ENCODE measurements around the gene LPP.
A peak's percentile ranks its signal among the peaks of the same experiment; 100 is the strongest.

LPP gene

DNA sequence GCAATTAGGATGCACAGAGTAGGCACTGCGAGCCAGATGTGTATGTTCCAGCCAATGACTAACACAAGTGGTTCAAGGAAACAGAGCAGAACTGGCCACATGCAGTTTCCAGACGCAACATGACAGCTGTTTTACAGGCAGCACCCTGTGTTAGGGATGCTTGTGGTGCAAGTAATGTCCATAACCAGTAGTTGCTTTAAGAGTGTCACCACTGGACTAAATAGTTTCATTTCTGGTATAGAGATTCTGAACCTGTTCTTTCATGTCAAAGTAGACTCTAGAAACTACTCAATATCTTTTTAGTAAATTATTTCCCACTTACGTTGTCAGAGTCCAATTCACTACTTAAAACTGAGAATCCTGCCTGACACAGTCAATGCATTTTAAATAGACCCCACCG, 14.5 kb upstream of the LPP start:
- no peak for DNase-seq

GRCh38 chr3:188146219-188146618, 7.7 kb upstream of the LPP start:
- no peak for DNase-seq

- no peak for DNase-seq
These were observed 6.2 kb upstream of the LPP start for GRCh38 chr3:188147782-188148181.

DNA sequence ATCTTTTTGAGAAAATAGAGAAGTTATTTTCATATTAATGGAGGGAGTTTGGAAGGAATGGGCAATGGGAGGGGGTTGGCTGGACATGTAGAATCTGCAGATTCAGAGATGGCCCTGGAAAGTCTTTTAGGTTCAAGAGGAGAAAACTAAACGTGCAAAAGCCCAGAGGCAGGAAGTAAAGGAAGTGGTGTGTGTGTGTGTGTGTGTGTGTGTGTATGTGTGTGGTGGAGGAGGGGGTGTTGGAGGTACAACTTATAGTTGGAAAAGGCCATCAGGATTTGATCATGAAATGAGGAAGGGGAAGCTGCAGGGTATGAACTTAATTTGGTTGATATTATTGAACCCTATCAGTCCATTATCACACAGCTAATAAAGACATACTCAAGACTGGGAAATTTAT, 5.6 kb upstream of the LPP start:
- DNase-seq, result no peak

DNA sequence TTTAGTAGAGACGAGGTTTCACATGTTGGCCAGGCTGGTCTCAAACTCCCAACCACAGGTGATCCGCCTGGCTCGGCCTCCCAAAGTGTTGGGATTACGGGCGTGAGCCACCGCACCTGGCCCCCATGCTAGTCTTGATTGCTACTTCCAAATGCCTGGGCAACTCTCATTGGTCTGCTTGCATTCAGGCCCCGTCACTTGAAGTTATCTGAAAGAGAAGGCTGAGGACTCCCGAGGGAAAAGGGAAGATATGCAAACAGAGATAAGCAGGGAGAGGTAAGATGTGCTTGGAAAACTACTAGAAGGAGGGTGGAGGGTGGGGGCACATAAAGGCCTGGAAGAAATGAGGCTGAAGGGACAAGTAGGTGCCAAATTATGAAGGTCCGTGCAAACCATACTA, 4.4 kb upstream of the LPP start:
- DNase-seq, result no peak

DNA sequence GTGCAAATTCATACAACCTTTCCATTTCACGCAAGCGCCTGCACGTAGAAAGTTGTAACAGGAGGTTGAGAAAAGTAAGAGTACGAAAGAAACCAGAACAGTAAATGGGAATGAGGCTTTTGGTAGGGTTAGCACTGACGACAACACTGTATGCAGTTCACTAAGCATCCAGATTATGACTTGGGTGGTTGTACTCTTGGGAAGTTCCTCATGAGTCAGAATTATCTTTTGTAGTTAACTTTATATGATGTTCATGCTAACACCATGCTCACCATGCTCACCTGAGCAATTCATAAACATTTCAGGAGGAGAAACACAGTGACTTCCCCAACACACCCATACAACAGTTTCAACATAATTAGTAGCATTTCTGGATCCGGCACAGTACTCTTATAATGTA, 3.0 kb upstream of the LPP start:
- no peak for DNase-seq

DNA sequence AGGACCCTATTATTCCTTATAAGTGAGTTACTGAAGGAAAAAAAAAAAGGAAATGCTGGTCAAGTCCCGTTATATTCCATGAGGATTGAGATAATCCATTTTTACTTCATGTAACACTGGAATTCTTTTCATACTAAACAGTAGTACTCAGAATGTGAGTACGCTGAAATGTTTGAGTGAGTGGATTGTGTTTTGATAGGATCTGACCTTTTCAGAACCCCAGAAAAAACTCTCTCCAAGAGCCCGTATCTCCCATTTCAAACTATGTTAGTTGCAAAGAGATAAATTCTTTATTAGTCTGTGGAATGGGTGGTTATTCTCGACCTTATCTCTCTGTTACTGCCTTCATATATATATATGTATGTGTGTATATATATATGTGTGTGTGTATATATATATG, 2.5 kb upstream of the LPP start:
- DNase-seq, result no peak

- DNase-seq, result peak; percentile 63
These were observed 1.1 kb upstream of the LPP start for GRCh38 chr3:188152660-188153436.

DNA sequence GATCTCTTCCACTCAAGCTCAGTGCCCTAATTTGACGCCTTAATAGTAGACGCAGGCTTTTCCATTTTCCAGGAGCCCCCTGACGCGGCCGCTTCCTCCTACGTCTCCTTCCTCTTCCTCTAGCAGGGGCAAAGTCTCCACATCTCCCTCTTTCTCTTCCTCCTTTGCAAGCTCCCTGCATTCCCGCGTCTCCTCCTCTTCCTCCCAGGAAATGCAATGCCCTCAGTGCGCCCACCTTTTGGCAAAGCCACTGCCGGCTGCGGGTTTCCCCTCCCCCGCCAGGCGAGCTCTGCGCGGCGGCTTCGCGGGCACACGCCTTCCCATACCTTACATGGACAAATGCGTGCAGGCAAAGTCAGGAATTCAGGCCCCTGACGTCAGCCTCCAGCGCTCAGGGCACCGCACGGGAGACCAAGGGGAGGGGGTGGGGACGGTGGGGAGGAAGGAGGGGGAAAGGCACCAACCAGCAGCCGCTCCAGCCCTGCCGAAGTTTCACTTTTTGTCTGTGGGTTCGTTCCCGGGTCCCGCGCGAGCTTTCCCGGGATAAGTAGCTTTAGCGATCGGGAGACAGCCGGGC, 432 bp upstream of the LPP start:
- peak; percentile 79 for DNase-seq

GRCh38 chr3:188154809-188155574, 1.0 kb downstream of the LPP start:
- no peak for DNase-seq

GRCh38 chr3:188156056-188156455, 2.1 kb downstream of the LPP start:
- no peak for DNase-seq

DNA sequence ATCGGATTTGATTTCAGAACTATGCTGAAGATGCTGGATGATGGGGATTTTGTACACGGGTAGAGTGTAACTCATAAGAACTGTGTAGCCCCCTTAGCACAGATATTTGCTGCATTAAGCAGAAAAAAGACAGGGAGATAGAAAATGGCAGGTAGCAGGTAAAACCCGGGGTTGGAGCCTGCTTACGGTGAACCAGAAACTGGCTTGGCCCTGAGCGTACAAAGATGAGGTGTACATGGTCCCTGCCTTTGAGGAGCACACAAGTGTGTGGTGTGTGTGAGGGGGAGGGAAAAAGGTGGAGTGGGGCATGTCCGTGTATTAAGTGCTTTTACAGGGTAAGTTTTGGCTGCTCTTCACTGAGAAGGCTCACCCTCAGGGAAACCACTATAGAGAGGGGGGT, 3.5 kb downstream of the LPP start:
- DNase-seq, result no peak

DNA sequence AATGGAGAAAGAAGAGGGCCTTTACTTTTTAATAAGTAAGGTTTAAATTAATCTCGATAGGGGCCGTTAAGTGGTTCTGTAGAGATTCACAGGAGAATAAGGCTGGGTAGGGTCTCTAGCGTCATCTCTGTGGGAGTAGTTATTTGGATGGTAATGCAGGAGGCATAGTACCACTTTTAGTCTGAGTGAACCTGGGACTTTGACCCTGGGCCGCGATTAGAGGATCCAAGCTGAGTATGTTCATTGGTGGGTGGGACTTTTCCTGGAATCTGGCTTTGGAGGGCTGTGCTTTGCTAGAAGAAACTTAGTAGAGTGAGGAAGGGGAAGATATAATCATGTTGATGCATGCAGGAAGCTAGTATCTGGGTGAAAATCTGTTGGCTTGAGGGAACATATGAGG, 4.0 kb downstream of the LPP start:
- no peak for DNase-seq

- DNase-seq, result no peak
These were observed 4.9 kb downstream of the LPP start for GRCh38 chr3:188158731-188159310.

GRCh38 chr3:188160751-188161150, 6.8 kb downstream of the LPP start:
- no peak for DNase-seq

GRCh38 chr3:188164248-188164687, 10.3 kb downstream of the LPP start:
- DNase-seq, result peak; percentile 76

GRCh38 chr3:188165596-188165995, 11.6 kb downstream of the LPP start:
- peak; percentile 67 for DNase-seq

GRCh38 chr3:188166441-188166840, 12.5 kb downstream of the LPP start:
- no peak for DNase-seq

DNA sequence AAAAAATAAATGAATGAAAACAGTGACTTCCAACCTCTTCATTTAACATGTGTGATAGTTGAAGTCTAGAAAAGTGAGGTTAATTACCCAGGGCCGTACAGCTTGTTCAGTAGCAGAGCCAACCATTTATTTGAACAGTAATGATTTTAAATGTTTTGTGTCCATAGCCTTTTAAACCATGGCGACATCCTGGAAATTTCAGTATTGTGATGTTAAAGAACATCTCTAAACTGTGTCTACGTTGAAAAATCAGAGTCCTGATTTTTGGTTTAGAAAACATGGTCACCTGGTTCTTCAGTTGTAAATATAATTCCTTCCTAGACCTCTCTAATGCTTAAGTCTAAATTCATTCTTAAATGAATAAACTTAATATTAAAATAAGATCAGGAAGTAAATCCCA, 14.2 kb downstream of the LPP start:
- DNase-seq, result no peak

DNA sequence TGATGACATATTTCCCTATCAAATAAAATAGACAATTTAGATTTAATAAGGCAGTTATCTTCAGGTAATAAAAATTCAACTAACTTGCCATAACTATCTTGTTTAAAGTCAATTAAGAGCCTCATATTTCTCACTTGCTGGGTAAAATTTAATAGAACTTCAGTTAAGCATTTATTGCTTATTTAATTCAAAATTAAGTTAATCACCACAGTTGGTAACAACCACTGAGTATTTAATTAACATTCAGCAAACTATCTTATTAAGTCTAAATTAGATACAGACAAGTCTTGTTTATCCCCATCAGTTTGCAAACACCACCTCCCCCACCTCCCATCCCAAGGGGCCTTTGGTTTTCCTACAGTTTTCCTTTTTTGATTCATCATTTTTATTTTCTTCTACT, 14.7 kb downstream of the LPP start:
- DNase-seq, result no peak

GRCh38 chr3:188169830-188170455, 16.0 kb downstream of the LPP start:
- DNase-seq, result no peak

DNA sequence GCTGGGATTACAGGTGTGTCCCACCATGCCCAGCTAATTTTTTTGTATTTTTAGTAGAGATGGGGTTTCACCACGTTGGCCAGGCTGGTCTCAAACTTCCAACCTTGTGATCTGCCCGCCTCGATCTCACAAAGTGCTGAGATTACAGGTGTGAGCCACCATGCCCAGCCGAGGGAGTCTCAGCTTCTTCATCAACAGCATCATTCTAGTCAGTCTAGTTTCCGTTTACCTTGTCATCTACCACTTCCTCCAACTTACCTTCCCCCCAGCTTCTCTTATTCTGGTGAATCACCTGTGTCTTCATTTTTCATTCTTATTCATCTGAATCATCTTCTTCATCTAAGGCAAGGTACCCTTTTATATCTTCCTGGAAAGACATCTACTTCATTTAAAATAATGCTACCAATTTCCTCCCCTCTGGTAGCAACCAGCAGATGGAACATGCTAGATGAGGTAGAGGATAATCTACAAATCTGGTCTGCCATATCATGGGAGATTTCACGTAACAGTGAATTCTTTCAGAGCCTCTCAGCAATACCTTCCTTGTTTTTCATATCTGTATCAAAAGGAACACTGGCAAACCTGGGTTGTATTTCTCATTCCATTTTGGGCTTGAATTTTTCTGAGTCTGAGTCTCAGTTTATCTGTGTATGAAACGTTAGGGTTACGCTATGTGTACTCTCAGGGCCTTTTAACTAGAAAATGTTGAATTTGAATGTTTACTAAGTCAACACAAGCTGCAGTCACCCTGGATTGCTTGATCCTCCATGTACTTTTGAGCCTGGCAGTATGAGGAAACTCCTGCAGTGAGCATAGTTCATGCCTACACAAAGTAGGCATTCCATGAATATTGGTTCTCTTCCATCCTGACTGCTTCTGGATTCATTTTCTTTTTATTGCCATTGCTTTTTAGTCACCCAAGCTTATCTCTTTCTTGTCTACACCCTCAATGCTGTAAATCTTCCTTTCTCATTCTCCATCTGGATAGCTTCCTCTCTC, 16.8 kb downstream of the LPP start:
- DNase-seq, result peak; percentile 82
